Activated T-cell treated with anti-CD3 and anti-CD28 coated beads, Interleukin-2, amount 50 U/mL, for 4 hours (primary cell): ENCODE measurements around the gene FARP2. TPM values are rescaled to one million over a fixed set of nuclear protein-coding genes. Genes with fewer than 3 reads are reported as not detected.

ENCODE experiments used
- ATAC-seq, 2 donors: fragments of 200-7000 bp; cut with Tn5 transposase; one replicate each; pipeline ENCODE4 v1.10.0; 2021
- DNase-seq: peaks from one replicate; pipeline ENCODE4 v3.0.0-alpha.2; 2020
- H3K27me3 Mint-ChIP-seq: one replicate; pipeline ENCODE4 v1.8.0; 2021; ENCODE audit warnings: low read depth, mixed read lengths
- H3K36me3 Mint-ChIP-seq: one replicate; pipeline ENCODE4 v1.8.0; 2022; ENCODE audit warnings: mixed read lengths; ENCODE audit not compliant: insufficient read depth
- H3K4me1 Mint-ChIP-seq: one replicate; pipeline ENCODE4 v1.8.0; 2021; ENCODE audit warnings: low read depth, mixed read lengths
- H3K4me3 Mint-ChIP-seq: one replicate; pipeline ENCODE4 v1.8.0; 2021; ENCODE audit warnings: mild to moderate bottlenecking, moderate library complexity, mixed read lengths
- H3K9me3 Mint-ChIP-seq: one replicate; pipeline ENCODE4 v1.8.0; 2021; ENCODE audit warnings: mixed read lengths
- total RNA-seq, 3 donors: library from RNA; stranded (reverse); gene quantifications; one replicate each; pipeline ENCODE4 v1.2.1, GENCODE V29; 2021

FARP2 gene
- total RNA-seq, 3 donors from 2014 or later: 29.5 to 35.6 (median 30.3) TPM

- H3K4me1 Mint-ChIP-seq: no peaks in the 10 kb centered on the region
- H3K27me3 Mint-ChIP-seq: no peaks in the 10 kb centered on the region
- H3K36me3 Mint-ChIP-seq: no peaks in the 10 kb centered on the region
- H3K9me3 Mint-ChIP-seq: no peaks in the 10 kb centered on the region
- no peak for DNase-seq
- no peak for ATAC-seq
- H3K4me3 Mint-ChIP-seq: no peak overlapping the region
Observed at GRCh38 chr2:241458687-241459086, 102.6 kb downstream of the FARP2 start.

GRCh38 chr2:241459520-241459919 lies 103.4 kb downstream of the FARP2 start:
- Mint-ChIP-seq H3K36me3 (no peaks in the 10 kb centered on the region), H3K4me1 (no peaks in the 10 kb centered on the region), H3K9me3 (no peaks in the 10 kb centered on the region), H3K27me3 (no peaks in the 10 kb centered on the region), H3K4me3 (no peak overlapping the region)
- ATAC-seq (no peak), DNase-seq (no peak)

- ATAC-seq (no peak), DNase-seq (no peak)
- H3K9me3 Mint-ChIP-seq: no peaks in the 10 kb centered on the region
- no peak overlapping the region for H3K4me3 Mint-ChIP-seq
- H3K4me1 Mint-ChIP-seq: no peaks in the 10 kb centered on the region
- no peaks in the 10 kb centered on the region for H3K27me3 Mint-ChIP-seq
- peaks cover 3% of the 10 kb centered on the region for H3K36me3 Mint-ChIP-seq
Observed at GRCh38 chr2:241460631-241461030, 104.5 kb downstream of the FARP2 start.

- H3K9me3 Mint-ChIP-seq: no peaks in the 10 kb centered on the region
- H3K4me1 Mint-ChIP-seq: no peaks in the 10 kb centered on the region
- ATAC-seq (no peak), DNase-seq (no peak)
- H3K36me3 Mint-ChIP-seq: peaks cover 3% of the 10 kb centered on the region
- H3K4me3 Mint-ChIP-seq: no peak overlapping the region
- H3K27me3 Mint-ChIP-seq: no peaks in the 10 kb centered on the region
Observed at GRCh38 chr2:241461693-241462677, 105.9 kb downstream of the FARP2 start.

- Mint-ChIP-seq H3K4me1 (no peaks in the 10 kb centered on the region), H3K27me3 (no peaks in the 10 kb centered on the region), H3K9me3 (no peaks in the 10 kb centered on the region), H3K4me3 (no peak overlapping the region), H3K36me3 (peaks cover 3% of the 10 kb centered on the region)
- DNase-seq (no peak), ATAC-seq (no peak)
Observed at GRCh38 chr2:241463276-241464135, 107.4 kb downstream of the FARP2 start.

- no peak overlapping the region for H3K4me3 Mint-ChIP-seq
- H3K36me3 Mint-ChIP-seq: peaks cover 3% of the 10 kb centered on the region
- no peaks in the 10 kb centered on the region for H3K9me3 Mint-ChIP-seq
- H3K4me1 Mint-ChIP-seq: peaks cover 4% of the 10 kb centered on the region
- no peak for DNase-seq
- peaks cover under 1% of the 10 kb centered on the region for H3K27me3 Mint-ChIP-seq
- ATAC-seq: no peak
Observed at GRCh38 chr2:241465543-241465942, 109.5 kb downstream of the FARP2 start.

GRCh38 chr2:241466230-241466629 lies 110.1 kb downstream of the FARP2 start:
- H3K27me3 Mint-ChIP-seq: peaks cover 3% of the 10 kb centered on the region
- no peaks in the 10 kb centered on the region for H3K9me3 Mint-ChIP-seq
- ATAC-seq (no peak), DNase-seq (no peak)
- H3K4me1 Mint-ChIP-seq: peaks cover 4% of the 10 kb centered on the region
- H3K4me3 Mint-ChIP-seq: no peak overlapping the region
- H3K36me3 Mint-ChIP-seq: peaks cover 3% of the 10 kb centered on the region

GRCh38 chr2:241467777-241468475 lies 111.8 kb downstream of the FARP2 start:
- peaks cover 4% of the 10 kb centered on the region for H3K4me1 Mint-ChIP-seq
- H3K36me3 Mint-ChIP-seq: peaks cover 4% of the 10 kb centered on the region
- DNase-seq (no peak), ATAC-seq (no peak)
- H3K27me3 Mint-ChIP-seq: peaks cover 16% of the 10 kb centered on the region
- no peaks in the 10 kb centered on the region for H3K9me3 Mint-ChIP-seq
- H3K4me3 Mint-ChIP-seq: no peak overlapping the region

- no peak for ATAC-seq
- Mint-ChIP-seq H3K4me1 (peaks cover 4% of the 10 kb centered on the region), H3K9me3 (no peaks in the 10 kb centered on the region), H3K4me3 (no peak overlapping the region), H3K27me3 (peaks cover 19% of the 10 kb centered on the region), H3K36me3 (peaks cover 4% of the 10 kb centered on the region)
- no peak for DNase-seq
Observed at GRCh38 chr2:241468476-241468781, 112.3 kb downstream of the FARP2 start.

- H3K9me3 Mint-ChIP-seq: no peaks in the 10 kb centered on the region
- H3K27me3 Mint-ChIP-seq: peaks cover 19% of the 10 kb centered on the region
- ATAC-seq (no peak), DNase-seq (no peak)
- peaks cover 4% of the 10 kb centered on the region for H3K4me1 Mint-ChIP-seq
- H3K36me3 Mint-ChIP-seq: peaks cover 4% of the 10 kb centered on the region
- H3K4me3 Mint-ChIP-seq: no peak overlapping the region
Observed at GRCh38 chr2:241469746-241470145, 113.7 kb downstream of the FARP2 start.

- Mint-ChIP-seq H3K9me3 (no peaks in the 10 kb centered on the region), H3K36me3 (peaks cover 2% of the 10 kb centered on the region), H3K27me3 (peaks cover 19% of the 10 kb centered on the region), H3K4me3 (no peak overlapping the region), H3K4me1 (peaks cover 4% of the 10 kb centered on the region)
- DNase-seq (no peak), ATAC-seq (no peak)
Observed at GRCh38 chr2:241473399-241473798, 117.3 kb downstream of the FARP2 start.

GRCh38 chr2:241475267-241475666 lies 119.2 kb downstream of the FARP2 start:
- peaks cover 2% of the 10 kb centered on the region for H3K4me1 Mint-ChIP-seq

GRCh38 chr2:241478166-241478565 lies 122.1 kb downstream of the FARP2 start:
- peaks cover 2% of the 10 kb centered on the region for H3K36me3 Mint-ChIP-seq
- ATAC-seq (no peak), DNase-seq (no peak)
- no peaks in the 10 kb centered on the region for H3K9me3 Mint-ChIP-seq
- peaks cover 1% of the 10 kb centered on the region for H3K27me3 Mint-ChIP-seq
- H3K4me1 Mint-ChIP-seq: no peaks in the 10 kb centered on the region
- H3K4me3 Mint-ChIP-seq: no peak overlapping the region

More at GRCh38 chr2:241475267-241475666, 119.2 kb downstream of the FARP2 start:
- no peak for ATAC-seq
- Mint-ChIP-seq H3K4me3 (no peak overlapping the region), H3K27me3 (peaks cover 19% of the 10 kb centered on the region), H3K9me3 (no peaks in the 10 kb centered on the region), H3K36me3 (peaks cover 4% of the 10 kb centered on the region)
- DNase-seq: no peak
